ENCODE data around the gene OR3A3. TPM values are rescaled to one million over a fixed set of nuclear protein-coding genes. Genes with fewer than 3 reads are reported as not detected.
"Not testable (repeated sequence)": the region's sequence is repeated elsewhere in the genome, so short reads cannot be mapped to it uniquely, and the experiment has no call there.

OR3A3 gene
- total RNA-seq: not detected

DNA sequence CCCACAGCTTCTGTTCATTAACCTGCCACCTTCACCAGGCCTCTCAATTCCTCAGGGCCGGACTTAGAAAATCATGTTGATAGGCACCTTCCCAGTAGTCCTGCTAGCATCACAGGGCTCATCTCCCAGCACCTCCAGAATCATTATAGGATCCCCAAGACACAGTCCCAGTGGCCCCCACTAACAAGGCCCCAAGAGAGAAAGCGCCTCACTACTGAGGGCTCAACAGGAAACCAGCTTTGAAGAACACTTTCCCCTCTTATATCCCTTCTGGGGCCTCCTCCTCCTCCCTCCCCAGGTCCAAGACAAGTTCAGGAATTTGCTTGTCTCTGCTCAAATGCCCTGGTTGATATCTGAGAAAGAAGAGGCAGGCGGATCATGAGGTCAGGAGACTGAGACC lies at the start of gene OR3A3:
Gene OR3A3, plus strand, starts transcription at position 301 of the 400 bp plus-strand sequence.
- Histone ChIP-seq H3K4me1 (no peaks in the 10 kb centered on the region), H3K4me3 (no peak within 1 kb of the TSS), H3K9me3 (no peaks in the 10 kb centered on the region), H3K36me3 (no peaks in the 10 kb centered on the region), H3K27me3 (no peaks in the 10 kb centered on the region), H3K27ac (no peak within 1 kb of the TSS)
- no peak for DNase-seq
- TF ChIP-seq POLR2A (IDR thresholded peaks at IDR 0.05): no peak
- TF ChIP-seq, protein P1, sequence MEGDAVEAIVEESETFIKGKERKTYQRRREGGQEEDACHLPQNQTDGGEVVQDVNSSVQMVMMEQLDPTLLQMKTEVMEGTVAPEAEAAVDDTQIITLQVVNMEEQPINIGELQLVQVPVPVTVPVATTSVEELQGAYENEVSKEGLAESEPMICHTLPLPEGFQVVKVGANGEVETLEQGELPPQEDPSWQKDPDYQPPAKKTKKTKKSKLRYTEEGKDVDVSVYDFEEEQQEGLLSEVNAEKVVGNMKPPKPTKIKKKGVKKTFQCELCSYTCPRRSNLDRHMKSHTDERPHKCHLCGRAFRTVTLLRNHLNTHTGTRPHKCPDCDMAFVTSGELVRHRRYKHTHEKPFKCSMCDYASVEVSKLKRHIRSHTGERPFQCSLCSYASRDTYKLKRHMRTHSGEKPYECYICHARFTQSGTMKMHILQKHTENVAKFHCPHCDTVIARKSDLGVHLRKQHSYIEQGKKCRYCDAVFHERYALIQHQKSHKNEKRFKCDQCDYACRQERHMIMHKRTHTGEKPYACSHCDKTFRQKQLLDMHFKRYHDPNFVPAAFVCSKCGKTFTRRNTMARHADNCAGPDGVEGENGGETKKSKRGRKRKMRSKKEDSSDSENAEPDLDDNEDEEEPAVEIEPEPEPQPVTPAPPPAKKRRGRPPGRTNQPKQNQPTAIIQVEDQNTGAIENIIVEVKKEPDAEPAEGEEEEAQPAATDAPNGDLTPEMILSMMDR (IDR thresholded peaks at IDR 0.05): no peak
- intact Hi-C loops (cut with DNase I; ENCODE audit: low total_unique reads): no loop called here

DNA sequence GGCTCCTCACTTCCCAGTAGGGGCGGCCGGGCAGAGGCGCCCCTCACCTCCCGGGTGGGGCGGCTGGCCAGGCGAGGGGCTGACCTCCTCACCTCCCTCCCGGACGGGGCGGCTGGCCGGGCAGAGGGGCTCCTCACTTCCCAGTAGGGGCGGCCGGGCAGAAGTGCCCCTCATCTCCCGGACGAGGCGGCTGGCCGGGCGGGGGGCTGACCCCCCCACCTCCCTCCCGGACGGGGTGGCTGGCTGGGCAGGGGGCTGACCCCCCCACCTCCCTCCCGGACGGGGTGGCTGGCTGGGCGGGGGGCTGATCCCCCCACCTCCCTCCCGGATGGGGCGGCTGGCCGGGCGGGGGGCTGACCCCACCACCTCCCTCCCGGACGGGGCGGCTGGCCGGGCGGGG lies 40.0 kb upstream of the OR3A3 start:
- H3K36me3 ChIP-seq; H3K4me1 ChIP-seq; H3K27me3 ChIP-seq; DNase-seq; H3K9me3 ChIP-seq; intact Hi-C loops (cut with DNase I; ENCODE audit: low total_unique reads); H3K4me3 ChIP-seq; H3K27ac ChIP-seq: not testable (repeated sequence)

DNA sequence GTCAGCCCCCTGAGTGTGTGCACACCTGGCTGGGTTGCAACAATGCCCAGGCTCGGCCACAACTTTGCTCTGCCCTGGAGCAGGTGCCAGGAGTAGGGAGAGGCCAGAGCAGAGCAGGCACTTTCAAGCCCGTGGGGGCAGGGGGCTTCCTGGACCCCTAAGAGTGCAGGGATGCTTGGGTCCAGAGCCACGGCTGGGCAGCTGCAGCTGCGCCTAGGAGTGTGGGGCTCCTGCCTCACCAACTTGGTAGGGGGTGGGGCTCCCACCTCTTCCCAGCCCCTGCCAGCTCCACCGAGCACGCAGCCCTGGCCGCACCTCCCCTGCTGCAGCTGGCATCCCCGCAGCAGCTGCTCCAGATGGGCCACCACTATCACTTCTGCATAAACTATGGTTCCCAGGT lies 32.8 kb upstream of the OR3A3 start:
- intact Hi-C loops (cut with DNase I; ENCODE audit: low total_unique reads): no loop called here
- no peaks in the 10 kb centered on the region for H3K36me3 ChIP-seq
- no peak for DNase-seq
- H3K4me1 ChIP-seq: no peaks in the 10 kb centered on the region
- no peak overlapping the region for H3K4me3 ChIP-seq
- no peaks in the 10 kb centered on the region for H3K27me3 ChIP-seq
- no peak overlapping the region for H3K27ac ChIP-seq
- no peaks in the 10 kb centered on the region for H3K9me3 ChIP-seq
- no peak for TF ChIP-seq POLR2A (IDR thresholded peaks at IDR 0.05)
- TF ChIP-seq, protein P1 (IDR thresholded peaks at IDR 0.05): no peak

DNA sequence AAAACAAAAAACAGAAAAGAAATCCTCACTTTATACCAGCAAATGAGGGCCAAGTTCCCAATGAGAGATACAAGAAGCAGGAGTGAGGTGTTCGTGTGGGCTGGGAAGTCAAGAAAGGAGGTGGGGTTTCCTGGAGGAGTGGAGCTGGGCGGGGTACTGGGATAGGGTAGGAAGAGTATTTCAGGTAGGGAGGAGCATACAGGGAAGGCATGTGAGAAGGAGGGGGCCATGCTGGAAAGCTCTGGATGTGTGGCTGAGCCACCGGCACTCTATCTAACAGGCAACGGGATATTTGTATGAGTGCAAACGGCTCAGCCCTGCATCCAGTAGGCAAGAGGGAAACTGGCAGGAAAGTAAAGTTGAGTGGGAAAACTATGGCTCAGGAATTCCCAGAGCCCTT lies 29.2 kb upstream of the OR3A3 start:
- TF ChIP-seq POLR2A (IDR thresholded peaks at IDR 0.05): no peak
- TF ChIP-seq, protein P1 (IDR thresholded peaks at IDR 0.05): no peak
- Histone ChIP-seq H3K36me3 (no peaks in the 10 kb centered on the region), H3K9me3 (no peaks in the 10 kb centered on the region), H3K4me3 (no peak overlapping the region), H3K27me3 (no peaks in the 10 kb centered on the region), H3K27ac (no peak overlapping the region), H3K4me1 (no peaks in the 10 kb centered on the region)
- intact Hi-C loops (cut with DNase I; ENCODE audit: low total_unique reads): no loop called here
- DNase-seq: no peak

DNA sequence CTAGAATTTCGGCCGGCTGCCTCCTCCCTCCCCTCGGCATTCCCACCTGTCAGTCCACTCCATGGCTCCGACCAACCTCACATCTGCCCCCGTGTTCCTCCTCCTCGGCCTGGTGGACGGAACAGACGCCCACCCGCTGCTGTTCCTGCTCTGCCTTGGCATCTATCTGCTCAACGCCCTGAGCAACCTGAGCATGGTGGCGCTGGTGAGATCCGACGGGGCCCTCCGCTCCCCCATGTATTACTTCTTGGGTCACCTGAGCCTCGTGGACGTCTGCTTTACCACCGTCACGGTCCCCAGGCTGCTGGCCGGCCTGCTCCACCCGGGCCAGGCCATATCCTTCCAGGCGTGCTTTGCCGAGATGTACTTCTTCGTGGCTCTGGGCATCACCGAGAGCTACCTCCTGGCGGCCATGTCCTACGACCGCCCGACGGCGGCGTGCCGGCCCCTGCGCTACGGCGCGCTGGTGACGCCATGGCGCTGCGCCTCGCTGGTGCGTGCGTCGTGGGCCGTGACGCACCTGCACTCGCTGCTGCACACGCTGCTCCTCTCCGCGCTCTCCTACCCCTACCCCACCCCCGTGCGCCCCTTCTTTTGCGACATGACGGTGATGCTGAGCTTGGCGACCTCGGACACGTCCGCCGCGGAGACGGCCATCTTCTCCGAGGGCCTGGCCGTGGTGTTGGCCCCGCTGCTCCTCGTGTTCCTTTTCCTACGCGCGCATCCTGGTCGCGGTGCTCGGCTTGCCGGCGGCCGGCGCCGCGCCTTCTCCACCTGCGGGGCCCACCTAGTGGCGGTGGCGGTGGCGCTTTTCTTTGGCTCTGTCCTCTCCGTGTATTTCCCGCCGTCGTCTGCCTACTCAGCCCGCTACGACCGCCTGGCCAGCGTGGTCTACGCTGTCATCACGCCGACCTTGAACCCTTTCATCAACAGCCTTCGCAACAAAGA lies 25.0 kb upstream of the OR3A3 start, which contains the start of gene OR3A2:
Gene OR3A2, minus strand, starts transcription at position 440 of the 948 bp plus-strand sequence.
- Histone ChIP-seq H3K36me3 (no peaks in the 10 kb centered on the region), H3K27ac (no peak within 1 kb of the TSS), H3K9me3 (no peaks in the 10 kb centered on the region), H3K4me3 (no peak within 1 kb of the TSS), H3K4me1 (no peaks in the 10 kb centered on the region), H3K27me3 (no peaks in the 10 kb centered on the region)
- DNase-seq: no peak
- TF ChIP-seq POLR2A (IDR thresholded peaks at IDR 0.05): no peak
- TF ChIP-seq, protein P1 (IDR thresholded peaks at IDR 0.05): no peak
- intact Hi-C loops (cut with DNase I; ENCODE audit: low total_unique reads): no loop called here

Measured in uterus (tissue), 4 donors.